Pancreas (tissue), 10 donors: ENCODE data around the gene EIF1. TPM values are rescaled to one million over a fixed set of nuclear protein-coding genes. Genes with fewer than 3 reads are reported as not detected.

Experiments
- ATAC-seq, 4 donors: fragments of 200-7000 bp; cut with Tn5 transposase; one replicate each; pipeline versions ENCODE4 v1.8.0 to v1.9.1; 2020; ENCODE audit warnings: mild to moderate bottlenecking in 4 of 4, moderate library complexity in 4 of 4
- DNase-seq, 6 donors: peaks; one replicate each; pipeline ENCODE4 v3.0.0-alpha.2; 2020
- FAIRE-seq: peaks from 2 replicates; lab custom pipeline; 2012; peaks lifted over from hg19 to GRCh38; lab: Jason Lieb, UNC
- H3K27ac ChIP-seq, 4 donors: fragments of 200-600 bp; sonication (generic); 1 replicate in 3 of 4; 2 replicates in 1 of 4; pipeline versions ENCODE4 v1.5.0 to v1.8.0; 2020
- H3K27me3 ChIP-seq, 4 donors: fragments of 200-600 bp; one replicate each; pipeline ENCODE4 v1.8.0; 2021
- H3K36me3 ChIP-seq, 3 donors: fragments of 200-600 bp; sonication (generic) in 1 of 3; one replicate each; pipeline versions ENCODE4 v1.5.0 to v1.8.0; 2020 to 2021
- H3K4me1 ChIP-seq, 3 donors: fragments of 200-600 bp; one replicate each; pipeline ENCODE4 v1.8.0; 2021
- H3K4me3 ChIP-seq, 4 donors: fragments of 200-600 bp; sonication (generic) in 2 of 4; one replicate each; pipeline versions ENCODE4 v1.5.0 to v1.8.0; 2020 to 2021
- H3K9me3 ChIP-seq, 4 donors: fragments of 200-600 bp; one replicate each; pipeline ENCODE4 v1.8.0; 2021
- WGBS, 2 donors: extraction: QIAGEN DNeasy Blood & Tissue Kit; methylation state at CpG; one replicate each; pipeline ENCODE4 v1.1.7; 2013; 5-methylcytosine and 5-hydroxymethylcytosine counted together
- intact Hi-C, 3 donors: fragments of 100-400 bp; cut with DNase I; formaldehyde crosslinking; loops; one replicate each; pipeline versions ENCODE4 v1.11.1 to v1.14.2; 2022
- polyA plus RNA-seq, 2 donors: library from polyadenylated mRNA; stranded (reverse); fragments of 200-250 nt; gene quantifications; one replicate each; pipeline ENCODE4 v1.2.3, GENCODE V29; 2013
- total RNA-seq, 6 donors: library from RNA; stranded (reverse); fragmentation: NEBNext Ultra II Directional in 4 of 6; extraction: Animal tissue kit (Norgen Biotek cat#: 25700) in 4 of 6; gene quantifications; one replicate each; pipeline versions ENCODE4 v1.2.1 to v1.2.4, GENCODE V29; 2021 to 2023
- TF ChIP-seq, protein P1 (sequence below), 4 donors: fragments of 200-600 bp; sonication (generic) in 3 of 4; IDR thresholded peaks; one replicate each; pipeline versions ENCODE4 v1.5.0 to v1.8.0; 2021; ENCODE audit warnings: antibody characterized with exemption in 4 of 4
- donor health status: healthy with polysubstance abuse.
- donor health status: DM: no; HTN: no; CAD: no; lungs with moderate emphysema.
- donor health status: DM: no; HTN: no; CAD: no.
- donor health status: control.
- donor health status: control.
- donor health status: Bipolar disorder and iron deficiency.
- donor health status: DM: yes; HTN: yes; CAD: no.
- donor health status: DM: no; HTN: no; CAD: no.
- donor health status: DM: no; HTN: no; CAD: no.
- donor health status: DM: yes; HTN: yes; CAD: no.

Gene EIF1
- total and polyA plus RNA-seq, 8 donors, result 316 to 934 (median 554) TPM

DNA sequence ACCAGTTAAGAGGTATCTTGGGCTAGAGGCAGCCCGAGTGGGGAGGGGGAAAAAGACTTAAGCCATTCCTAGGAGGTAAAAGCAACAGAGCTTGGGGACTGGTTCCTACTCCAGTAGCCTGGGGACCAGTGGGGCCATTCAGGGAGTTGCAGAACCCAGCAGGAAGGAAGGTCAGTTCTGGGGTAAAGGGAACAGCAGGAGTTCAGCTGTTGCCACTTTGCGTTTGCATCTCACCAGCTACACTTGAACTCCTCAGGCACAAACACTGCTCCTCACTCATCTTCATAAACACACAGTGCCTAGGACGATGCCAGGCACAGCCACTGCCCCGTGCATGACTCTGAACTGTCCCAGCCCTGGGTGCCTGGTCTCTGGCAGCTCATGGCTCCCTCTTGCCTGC is 41.8 kb downstream of the EIF1 start:
- intact Hi-C loops, result loop anchor here in 2 of 3 donors (10.0 kb wide), 2 partner anchors 74 to 224 kb away; no protein-coding TSS in a partner anchor
- Histone ChIP-seq H3K4me1 (peaks cover 0 to 7% (median 3%) of the 10 kb centered on the region in 3 donors), H3K4me3 (no peak overlapping the region), H3K9me3 (no peaks in the 10 kb centered on the region), H3K27me3 (peaks cover 0 to 12% (median under 1%) of the 10 kb centered on the region in 4 donors), H3K27ac (no peak overlapping the region), H3K36me3 (no peaks in the 10 kb centered on the region)
- 44 to 55% methylated on average over 4 of the region's 4 CpGs for WGBS, 2 donors
- TF ChIP-seq, protein P1, sequence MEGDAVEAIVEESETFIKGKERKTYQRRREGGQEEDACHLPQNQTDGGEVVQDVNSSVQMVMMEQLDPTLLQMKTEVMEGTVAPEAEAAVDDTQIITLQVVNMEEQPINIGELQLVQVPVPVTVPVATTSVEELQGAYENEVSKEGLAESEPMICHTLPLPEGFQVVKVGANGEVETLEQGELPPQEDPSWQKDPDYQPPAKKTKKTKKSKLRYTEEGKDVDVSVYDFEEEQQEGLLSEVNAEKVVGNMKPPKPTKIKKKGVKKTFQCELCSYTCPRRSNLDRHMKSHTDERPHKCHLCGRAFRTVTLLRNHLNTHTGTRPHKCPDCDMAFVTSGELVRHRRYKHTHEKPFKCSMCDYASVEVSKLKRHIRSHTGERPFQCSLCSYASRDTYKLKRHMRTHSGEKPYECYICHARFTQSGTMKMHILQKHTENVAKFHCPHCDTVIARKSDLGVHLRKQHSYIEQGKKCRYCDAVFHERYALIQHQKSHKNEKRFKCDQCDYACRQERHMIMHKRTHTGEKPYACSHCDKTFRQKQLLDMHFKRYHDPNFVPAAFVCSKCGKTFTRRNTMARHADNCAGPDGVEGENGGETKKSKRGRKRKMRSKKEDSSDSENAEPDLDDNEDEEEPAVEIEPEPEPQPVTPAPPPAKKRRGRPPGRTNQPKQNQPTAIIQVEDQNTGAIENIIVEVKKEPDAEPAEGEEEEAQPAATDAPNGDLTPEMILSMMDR (IDR thresholded peaks at IDR 0.05), result no peak
- no peak for ATAC-seq
- DNase-seq, result no peak
- FAIRE-seq, result no peak

DNA sequence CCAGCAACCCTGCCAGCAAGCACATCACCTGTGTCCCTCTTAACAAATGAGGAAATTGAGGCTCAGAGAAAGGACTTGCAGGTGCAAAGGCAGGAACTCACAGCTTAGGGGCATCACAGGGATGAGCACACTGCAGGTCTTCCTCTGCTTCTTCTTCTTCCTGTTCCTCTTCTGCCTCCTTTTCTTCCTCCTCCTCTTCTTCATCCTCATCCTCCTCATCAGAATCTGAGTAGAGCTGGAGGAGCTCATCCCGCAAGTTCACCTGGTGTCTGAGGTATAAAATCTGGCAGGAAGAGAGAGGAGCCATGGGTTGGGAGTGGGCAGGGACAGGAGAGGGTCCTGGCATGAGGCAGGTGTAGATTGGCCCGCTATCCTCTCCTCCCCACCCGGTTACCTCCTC is 43.2 kb downstream of the EIF1 start:
- peaks cover 0 to 7% (median 3%) of the 10 kb centered on the region in 3 donors for H3K4me1 ChIP-seq
- H3K27me3 ChIP-seq, result peaks cover 0 to 19% (median 3%) of the 10 kb centered on the region in 4 donors
- FAIRE-seq, result no peak
- no peaks in the 10 kb centered on the region for H3K36me3 ChIP-seq
- TF ChIP-seq, protein P1 (IDR thresholded peaks at IDR 0.05), result no peak
- intact Hi-C loops, result loop anchor here in 2 of 3 donors (10.0 kb wide), 2 partner anchors 73 to 223 kb away; no protein-coding TSS in a partner anchor
- H3K9me3 ChIP-seq, result no peaks in the 10 kb centered on the region
- H3K27ac ChIP-seq, result no peak overlapping the region
- DNase-seq, result no peak
- WGBS, 2 donors, result 48 to 75% methylated on average over 2 of the region's 3 CpGs
- no peak overlapping the region for H3K4me3 ChIP-seq
- no peak for ATAC-seq

DNA sequence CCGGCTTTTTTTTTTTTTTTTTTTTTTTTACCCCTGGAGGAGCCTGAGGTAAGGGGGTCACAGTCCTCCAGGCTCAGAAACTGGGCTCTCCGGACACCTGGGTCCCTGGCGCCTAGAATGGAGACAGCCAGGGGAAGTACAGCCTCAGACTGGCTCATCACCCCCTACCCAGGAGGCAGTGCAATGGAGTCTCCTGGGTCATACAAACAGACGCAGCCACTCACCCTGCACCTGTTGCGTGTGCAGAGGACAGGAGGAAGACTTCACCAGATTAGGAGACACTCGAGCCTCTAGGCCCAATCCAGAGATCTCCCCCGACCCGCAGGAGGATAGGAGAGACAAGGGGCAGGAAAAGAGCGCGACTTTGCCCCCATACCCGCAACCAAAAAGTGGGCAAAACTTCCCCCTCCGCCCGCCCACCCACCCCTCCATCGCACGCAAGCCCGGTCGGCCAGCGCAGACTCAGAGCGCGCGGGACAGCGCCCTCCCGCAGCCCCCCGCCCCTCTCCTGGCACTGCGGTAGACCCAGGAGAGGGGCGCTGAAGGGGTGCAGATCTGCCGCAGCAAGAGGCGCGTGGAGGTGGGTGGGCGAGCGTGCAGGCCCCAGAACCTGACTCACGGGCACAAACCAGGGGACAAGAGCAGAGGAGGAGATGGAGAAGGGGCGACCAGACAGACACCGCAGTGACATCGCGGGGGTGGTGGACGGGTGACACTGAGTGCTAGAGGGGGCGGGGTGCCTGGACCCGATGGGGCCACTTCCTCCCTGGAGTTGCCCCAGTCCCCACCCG is 44.9 kb downstream of the EIF1 start:
- Histone ChIP-seq H3K9me3 (no peaks in the 10 kb centered on the region), H3K36me3 (no peaks in the 10 kb centered on the region), H3K4me1 (peaks cover 5 to 11% (median 8%) of the 10 kb centered on the region in 3 donors), H3K27me3 (peaks cover 0 to 19% (median 3%) of the 10 kb centered on the region in 4 donors), H3K4me3 (peak overlapping the region in 2 of 4 donors; percentile 35 to 51), H3K27ac (no peak overlapping the region)
- TF ChIP-seq, protein P1 (IDR thresholded peaks at IDR 0.05), result no peak
- DNase-seq (peak in 1 of 6 donors; percentile 39), ATAC-seq (no peak), FAIRE-seq (no peak)
- 19 to 23% methylated on average over 38 to 39 of the region's 40 CpGs for WGBS, 2 donors
- intact Hi-C loops, result loop anchor here in 2 of 3 donors (10.0 kb wide), 2 partner anchors 71 to 221 kb away; no protein-coding TSS in a partner anchor

DNA sequence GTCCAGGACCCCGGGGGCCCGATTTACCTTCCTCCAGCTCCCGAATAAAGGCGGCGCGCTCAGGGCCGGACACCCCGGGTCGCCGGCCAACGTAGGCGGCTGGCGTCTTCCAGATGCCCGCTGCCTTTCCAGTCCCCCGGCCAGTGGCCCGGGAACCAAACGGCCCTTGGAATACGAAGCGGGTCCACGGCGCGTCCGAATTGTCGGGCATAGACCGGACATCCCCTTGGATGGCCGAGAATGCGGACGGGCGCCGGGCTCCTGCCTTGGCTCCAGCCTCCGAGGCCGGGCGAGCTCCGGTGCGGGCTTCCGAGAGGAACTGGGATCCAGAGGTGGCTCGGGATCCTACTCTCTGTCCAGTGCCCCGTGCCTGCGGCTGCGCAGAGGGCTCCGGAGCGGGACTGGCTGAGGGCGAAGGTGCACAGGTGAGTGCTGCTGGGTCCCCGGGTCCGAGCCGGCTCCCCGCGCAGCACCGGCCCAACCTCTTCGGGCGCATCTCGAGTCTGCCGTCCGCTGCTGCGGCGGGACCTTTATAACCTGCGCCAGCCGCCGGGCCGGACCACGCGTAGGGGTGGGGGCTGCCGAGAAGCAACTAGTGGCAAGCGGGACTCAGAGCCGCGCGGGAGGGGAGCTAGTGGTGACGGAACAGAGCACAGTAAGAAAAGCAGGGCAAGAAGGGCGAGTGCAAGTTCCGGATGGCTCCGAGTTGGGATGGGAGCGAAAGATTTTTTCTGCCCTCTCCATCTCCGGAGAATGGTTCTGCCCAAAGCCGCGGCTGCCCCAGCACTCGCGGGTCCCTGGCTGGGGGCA is 45.7 kb downstream of the EIF1 start, which contains the start of gene HAP1:
Gene HAP1 (minus strand): TSS at position 505 of the 810 bp plus-strand sequence. CDS start 9 bp downstream, at position 496.
- Histone ChIP-seq H3K27me3 (peaks cover 0 to 19% (median 3%) of the 10 kb centered on the region in 4 donors), H3K4me3 (peak within 1 kb of the TSS; percentile 0 to 51 (median 24)), H3K36me3 (no peaks in the 10 kb centered on the region), H3K27ac (no peak within 1 kb of the TSS), H3K9me3 (no peaks in the 10 kb centered on the region), H3K4me1 (peaks cover 7 to 13% (median 11%) of the 10 kb centered on the region in 3 donors)
- intact Hi-C loops, result loop anchor here in 2 of 3 donors (10.0 kb wide), 2 partner anchors 70 to 220 kb away; no protein-coding TSS in a partner anchor
- FAIRE-seq, result no peak
- 1% methylated on average over 76 to 77 of the region's 77 CpGs for WGBS, 2 donors
- TF ChIP-seq, protein P1 (IDR thresholded peaks at IDR 0.05), result no peak
- peak in 3 of 6 donors; percentile 31 to 78 (median 43) for DNase-seq
- peak in 3 of 4 donors; percentile 36 to 45 (median 41) for ATAC-seq
